IPS-NIHi11 (cell line): ENCODE results near the gene MRPL1.
"Not testable (repeated sequence)": the region's sequence is repeated elsewhere in the genome, so short reads cannot be mapped to it uniquely, and the experiment has no call there.

Experiments used
- DNase-seq: peaks from one replicate; pipeline ENCODE4 v3.0.0; 2012; ENCODE audit warnings: mixed read lengths, low spot score

MRPL1 gene

DNA sequence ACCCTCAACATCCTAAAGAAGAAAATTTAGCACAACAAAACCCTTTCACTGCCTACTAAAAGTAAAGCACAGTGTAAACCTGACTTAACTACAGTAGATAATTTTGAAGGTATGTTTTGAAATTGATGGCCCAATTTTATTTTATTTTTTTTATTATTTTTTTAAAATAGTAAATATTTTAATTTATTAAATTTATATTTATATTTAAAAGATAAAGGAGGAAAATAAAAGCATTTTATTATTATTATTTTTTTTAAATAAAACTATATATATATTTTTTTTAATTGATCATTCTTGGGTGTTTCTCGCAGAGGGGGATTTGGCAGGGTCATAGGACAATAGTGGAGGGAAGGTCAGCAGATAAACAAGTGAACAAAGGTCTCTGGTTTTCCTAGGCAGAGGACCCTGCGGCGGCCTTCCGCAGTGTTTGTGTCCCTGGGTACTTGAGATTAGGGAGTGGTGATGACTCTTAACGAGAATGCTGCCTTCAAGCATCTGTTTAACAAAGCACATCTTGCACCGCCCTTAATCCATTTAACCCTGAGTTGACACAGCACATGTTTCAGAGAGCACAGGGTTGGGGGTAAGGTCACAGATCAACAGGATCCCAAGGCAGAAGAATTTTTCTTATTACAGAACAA, 120.4 kb downstream of the MRPL1 start:
- not testable (repeated sequence) for DNase-seq

DNA sequence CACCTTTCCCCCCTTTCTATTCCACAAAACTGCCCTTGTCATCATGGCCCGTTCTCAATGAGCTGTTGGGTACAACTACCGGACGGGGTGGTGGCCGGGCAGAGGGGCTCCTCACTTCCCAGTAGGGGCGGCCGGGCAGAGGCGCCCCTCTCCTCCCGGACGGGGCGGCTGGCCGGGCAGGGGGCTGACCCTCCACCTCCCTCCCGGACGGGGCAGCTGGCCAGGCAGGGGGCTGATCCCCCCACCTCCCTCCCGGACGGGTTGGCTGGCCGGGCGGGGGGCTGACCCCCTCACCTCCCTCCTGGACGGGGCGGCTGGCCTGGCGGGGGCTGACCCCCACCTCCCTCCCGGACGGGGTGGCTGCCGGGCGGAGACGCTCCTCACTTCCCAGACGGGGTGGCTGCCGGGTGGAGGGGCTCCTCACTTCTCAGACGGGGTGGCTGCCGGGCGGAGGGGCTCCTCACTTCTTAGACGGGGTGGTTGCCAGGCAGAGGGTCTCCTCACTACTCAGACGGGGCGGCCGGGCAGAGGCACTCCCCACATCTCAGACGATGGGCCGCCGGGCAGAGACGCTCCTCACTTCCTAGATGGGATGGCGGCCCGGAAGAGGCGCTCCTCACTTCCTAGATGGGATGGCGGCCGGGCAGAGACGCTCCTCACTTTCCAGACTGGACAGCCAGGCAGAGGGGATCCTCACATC, 121.1 kb downstream of the MRPL1 start:
- not testable (repeated sequence) for DNase-seq

DNA sequence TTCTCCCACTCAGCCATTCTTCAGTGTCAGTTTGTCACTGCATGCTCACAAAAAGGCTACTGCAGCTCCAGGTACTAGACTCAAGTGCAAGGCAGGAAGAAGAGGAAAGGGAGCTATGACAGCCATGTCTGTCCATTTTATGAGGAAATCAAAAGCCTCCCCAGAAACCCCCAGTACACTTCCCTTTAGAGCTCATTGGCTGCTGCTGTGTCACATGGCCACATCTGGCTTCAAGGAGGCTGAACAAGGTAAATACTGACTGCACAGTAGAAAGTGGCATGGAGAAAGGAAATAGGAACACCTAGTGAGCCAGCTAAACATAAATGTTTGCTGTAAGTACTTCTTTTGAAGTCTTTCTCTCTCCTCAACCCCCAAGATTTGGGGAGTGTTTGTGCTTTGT, 127.3 kb downstream of the MRPL1 start:
- DNase-seq, result no peak

DNA sequence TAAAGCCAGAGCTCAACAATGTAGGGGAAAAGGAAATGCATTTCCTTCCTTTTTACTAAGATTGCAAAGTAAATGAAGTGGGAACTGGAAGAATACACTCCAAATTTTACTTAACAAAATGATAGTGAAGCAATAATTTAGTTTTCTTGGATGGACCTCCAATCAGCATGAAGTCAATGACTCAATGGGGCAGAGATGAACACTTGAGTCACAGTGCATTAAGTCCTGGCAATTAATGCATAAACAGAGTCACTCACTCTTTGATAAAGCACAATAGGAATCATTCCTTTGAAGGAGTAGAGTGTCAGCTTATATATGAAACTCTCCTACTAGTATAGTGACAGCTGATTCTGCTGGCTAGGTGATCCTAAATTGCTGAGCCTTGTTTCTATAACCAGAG, 127.8 kb downstream of the MRPL1 start:
- DNase-seq, result no peak

DNA sequence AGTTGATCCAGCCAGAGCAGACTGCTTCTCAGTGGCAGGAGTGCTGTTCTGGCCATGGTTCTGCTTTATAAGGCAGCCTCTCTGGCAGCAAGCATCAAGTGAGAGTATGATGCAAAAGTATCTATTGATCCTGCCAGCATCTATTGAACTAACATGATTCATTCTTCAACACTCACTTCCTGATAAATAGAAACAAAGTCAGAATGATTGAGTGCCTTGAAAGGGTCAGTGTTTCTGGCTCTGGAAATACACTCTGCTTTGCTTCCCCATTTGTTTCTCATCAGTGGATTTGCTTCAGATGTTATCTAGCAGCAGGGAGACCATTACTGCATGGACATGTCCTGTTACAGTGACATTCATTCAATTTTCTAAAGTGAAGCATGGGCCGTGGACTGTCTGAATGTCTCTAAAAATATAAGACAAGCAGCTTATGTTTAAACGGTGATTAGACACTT, 128.3 kb downstream of the MRPL1 start:
- DNase-seq, result no peak

DNA sequence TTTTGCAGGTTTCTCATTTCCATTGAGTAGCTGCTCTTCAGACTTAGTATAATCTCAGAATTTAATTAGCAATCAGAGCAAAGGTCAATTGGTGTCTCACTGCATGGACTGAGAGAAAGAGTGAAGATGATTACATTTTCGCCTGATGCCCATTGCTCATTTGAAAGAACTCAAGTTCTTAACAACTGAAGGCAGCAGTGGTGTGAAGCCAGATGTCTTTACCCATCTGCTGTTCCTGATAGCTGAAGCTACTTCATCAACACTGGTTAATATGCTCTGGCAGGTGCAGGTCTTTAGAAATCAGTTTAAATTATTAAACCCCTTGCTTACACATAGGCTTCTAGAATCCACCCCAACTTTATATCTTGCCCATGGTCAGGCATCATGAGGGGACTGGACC, 130.0 kb downstream of the MRPL1 start:
- no peak for DNase-seq

DNA sequence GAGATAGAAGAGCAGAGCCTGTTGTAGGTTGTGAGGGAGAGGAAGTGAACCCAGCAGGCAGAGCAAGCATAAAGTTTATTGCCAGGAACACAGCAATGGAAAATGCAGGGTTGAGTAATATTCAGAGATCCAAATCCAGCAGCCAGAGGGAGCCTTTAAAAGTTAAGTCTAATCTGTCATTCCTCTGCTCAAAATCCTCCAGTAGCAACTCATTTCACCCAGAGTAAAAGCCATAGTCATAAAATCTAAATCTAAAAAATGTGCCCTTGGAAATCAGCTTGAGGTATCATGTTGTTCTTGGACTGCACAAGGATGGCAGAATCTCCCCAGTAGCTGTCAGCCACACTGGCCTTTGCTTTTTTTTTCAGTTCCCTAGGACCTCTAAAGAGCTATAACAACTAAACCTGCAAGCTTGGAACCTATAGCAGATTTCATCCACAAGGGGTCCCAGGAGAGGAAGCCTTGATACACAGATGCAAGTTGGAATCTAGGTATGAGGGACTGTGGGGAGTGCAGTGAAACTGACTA, 131.6 kb downstream of the MRPL1 start:
- DNase-seq, result peak; percentile 75

DNA sequence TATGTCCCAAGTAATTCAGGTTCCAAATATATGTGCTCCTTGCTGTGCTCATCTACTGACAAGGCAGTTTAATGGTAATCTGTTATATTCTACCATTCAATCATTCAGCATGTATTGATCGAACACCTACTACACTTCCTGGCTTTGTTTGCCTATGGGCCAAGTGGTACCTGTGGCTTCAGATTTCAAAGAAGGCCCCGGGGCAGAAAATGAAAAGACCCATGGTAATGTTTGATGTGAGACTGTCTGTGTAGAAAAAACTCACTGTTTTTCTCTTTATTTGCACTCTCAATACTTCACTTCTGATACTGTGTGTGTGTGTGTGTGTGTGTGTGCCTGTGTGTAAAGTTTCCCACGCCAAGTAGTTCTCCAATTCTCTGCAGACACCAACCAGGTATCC, 133.4 kb downstream of the MRPL1 start:
- DNase-seq, result no peak

DNA sequence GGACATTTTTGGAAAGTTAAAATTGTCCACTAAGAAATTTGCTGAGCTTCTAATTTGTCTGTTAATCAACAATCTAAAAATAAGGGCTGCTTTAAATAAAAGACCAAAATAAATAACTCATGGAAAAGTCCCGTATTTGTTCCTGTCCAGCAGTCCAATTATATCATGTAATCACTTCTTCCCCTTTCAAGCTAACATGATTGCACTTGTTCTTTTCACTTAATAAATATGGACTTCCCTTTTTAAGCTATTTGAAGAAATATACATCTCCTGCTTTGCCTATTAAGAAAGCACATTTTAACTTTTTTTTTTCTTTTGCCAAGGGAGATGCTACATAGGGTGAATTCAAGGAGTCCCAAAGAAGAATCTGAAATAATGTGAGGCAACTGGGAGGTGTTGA, 138.9 kb downstream of the MRPL1 start:
- no peak for DNase-seq

DNA sequence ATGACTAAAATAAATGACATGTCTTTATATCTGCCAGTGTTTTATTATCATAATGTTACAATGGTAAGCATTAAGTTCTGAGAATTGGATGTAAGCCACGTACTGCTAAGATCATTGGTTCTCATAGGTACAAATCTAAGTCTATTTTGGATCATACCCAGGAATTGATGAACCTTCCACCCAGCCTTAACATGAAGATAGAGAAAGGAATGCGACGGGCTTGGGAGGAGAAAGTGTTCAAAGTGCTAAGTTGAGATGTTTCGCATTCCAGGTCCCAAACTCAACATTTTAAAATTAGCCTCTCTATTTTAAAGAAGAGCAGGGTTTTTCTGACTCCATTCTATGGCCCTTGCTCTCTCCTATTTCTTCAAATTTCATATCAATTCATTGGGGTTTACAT, 139.6 kb downstream of the MRPL1 start:
- DNase-seq, result no peak
